ENCODE data around the gene ASCC1.

Gene ASCC1

GRCh38 chr10:72065439-72066025 is 150.5 kb downstream of the ASCC1 start:
- peak; percentile 65 for DNase-seq (ENCODE audit: low spot score)

- peak; percentile 60 for DNase-seq (ENCODE audit: low spot score)
Observed at GRCh38 chr10:72063703-72064391, 152.2 kb downstream of the ASCC1 start.

- DNase-seq (ENCODE audit: low spot score) = no peak
Observed at GRCh38 chr10:72062832-72063702, 153.0 kb downstream of the ASCC1 start.

GRCh38 chr10:72062382-72062781 is 153.7 kb downstream of the ASCC1 start:
- DNase-seq (ENCODE audit: low spot score) = no peak

- DNase-seq (ENCODE audit: low spot score) = no peak
Observed at GRCh38 chr10:72061930-72062329, 154.1 kb downstream of the ASCC1 start.

- no peak for DNase-seq (ENCODE audit: low spot score)
Observed at GRCh38 chr10:72061491-72061890, 154.6 kb downstream of the ASCC1 start.

- no peak for DNase-seq (ENCODE audit: low spot score)
Observed at GRCh38 chr10:72059843-72060822, 155.9 kb downstream of the ASCC1 start.

- no peak for DNase-seq (ENCODE audit: low spot score)
Observed at GRCh38 chr10:72058989-72059842, 156.9 kb downstream of the ASCC1 start.

GRCh38 chr10:72058347-72058898 is 157.7 kb downstream of the ASCC1 start:
- DNase-seq (ENCODE audit: low spot score) = no peak

GRCh38 chr10:72056932-72057751 is 158.9 kb downstream of the ASCC1 start:
- DNase-seq (ENCODE audit: low spot score) = no peak

GRCh38 chr10:72056113-72056512 is 160.0 kb downstream of the ASCC1 start:
- DNase-seq (ENCODE audit: low spot score) = no peak

- no peak for DNase-seq (ENCODE audit: low spot score)
Observed at GRCh38 chr10:72053690-72054089, 162.4 kb downstream of the ASCC1 start.

GRCh38 chr10:72050873-72051272 is 165.2 kb downstream of the ASCC1 start:
- no peak for DNase-seq (ENCODE audit: low spot score)

- no peak for DNase-seq (ENCODE audit: low spot score)
Observed at GRCh38 chr10:72049969-72050781, 165.9 kb downstream of the ASCC1 start.

- no peak for DNase-seq (ENCODE audit: low spot score)
Observed at GRCh38 chr10:72049472-72049871, 166.6 kb downstream of the ASCC1 start.

- peak; percentile 89 for DNase-seq (ENCODE audit: low spot score)
Observed at GRCh38 chr10:72048450-72049124, 167.5 kb downstream of the ASCC1 start.

Measured in kidney tubule cell (primary cell).